ENCODE measurements around the gene CDCA7L.
A peak's percentile ranks its signal among the peaks of the same experiment; 100 is the strongest.
"Not testable (repeated sequence)": the region's sequence is repeated elsewhere in the genome, so short reads cannot be mapped to it uniquely, and the experiment has no call there.

The CDCA7L gene

DNA sequence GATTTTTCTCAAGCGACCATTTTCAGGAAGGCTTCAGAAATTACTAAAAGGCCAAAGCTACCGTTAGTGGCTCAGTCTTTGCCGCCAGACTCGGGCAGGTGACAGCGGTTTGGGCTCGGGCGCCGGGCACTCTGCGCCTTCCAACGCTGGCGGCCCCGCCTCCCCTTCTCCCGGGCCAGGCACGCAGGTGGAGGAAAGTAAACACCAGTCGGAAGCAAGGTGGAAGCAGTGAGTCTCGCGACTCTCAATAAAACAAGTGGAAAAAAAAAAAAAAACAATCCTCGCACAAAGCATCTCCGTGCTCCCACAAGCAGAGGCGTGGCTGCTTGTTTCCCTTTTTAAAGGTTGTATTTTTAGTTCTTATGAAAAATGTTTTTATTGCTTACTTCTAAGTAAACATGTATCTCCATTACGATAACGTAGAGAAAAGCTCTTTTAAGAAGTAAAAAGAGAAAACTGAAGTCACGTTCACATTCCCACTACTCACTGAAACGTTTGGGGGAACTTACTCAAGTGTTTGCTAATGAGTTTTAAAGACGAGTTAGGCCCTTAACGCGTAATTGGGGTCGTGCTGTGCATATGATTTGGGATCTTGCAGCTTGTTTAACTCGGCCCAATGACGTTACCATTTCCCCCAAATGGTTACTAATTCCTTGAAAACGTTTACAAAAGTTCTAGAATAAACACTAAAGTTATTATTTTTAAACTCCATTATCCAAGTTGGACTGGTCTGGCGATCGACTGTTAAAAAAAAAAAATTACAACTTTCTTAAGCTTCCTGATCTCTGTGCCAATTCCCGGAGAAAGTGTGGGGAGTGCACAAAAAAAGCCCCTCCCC lies 864 bp downstream of the CDCA7L start:
- DNase-seq (ENCODE audit: low read depth in 2 of 2), result peak in 1 of 2 donors; percentile 5

DNA sequence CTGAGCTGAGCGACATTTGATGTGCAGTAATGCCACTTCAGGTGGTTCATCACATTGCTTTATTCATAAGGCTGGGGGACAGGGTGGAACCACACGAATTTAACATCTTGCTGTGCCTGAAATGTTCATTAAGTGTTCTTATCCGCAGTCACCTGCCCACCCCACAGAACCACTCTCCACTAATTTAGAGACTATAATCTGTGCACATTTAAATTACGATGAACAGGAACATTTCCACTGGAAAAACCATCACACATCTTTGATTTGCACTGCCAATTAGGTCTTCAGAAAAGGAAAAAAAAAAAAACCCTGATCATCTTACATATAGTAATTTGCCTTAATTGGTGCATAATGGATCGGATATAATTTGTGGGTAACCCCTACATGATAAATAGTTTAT lies 2.3 kb downstream of the CDCA7L start:
- no peak for DNase-seq (ENCODE audit: low read depth in 2 of 2)

DNA sequence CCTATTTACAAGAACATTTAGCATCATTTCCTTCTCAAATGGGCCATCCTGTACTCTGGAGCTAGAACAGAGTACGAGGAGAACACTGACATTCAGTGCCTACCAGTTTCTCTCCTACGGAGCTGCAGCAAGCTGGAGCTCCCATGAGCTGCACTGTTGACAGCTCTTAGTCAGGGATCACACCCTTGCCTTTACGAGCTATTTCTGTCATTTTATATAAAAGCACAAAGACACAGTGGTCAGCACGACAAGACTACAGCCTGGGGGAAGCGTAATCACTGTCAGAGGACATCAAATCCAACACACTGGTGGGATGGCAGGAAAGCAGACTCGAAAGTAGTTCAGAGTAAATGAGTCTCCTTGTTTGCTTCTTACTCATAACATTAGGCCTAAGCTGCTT lies 2.7 kb downstream of the CDCA7L start:
- no peak for DNase-seq (ENCODE audit: low read depth in 2 of 2)

DNA sequence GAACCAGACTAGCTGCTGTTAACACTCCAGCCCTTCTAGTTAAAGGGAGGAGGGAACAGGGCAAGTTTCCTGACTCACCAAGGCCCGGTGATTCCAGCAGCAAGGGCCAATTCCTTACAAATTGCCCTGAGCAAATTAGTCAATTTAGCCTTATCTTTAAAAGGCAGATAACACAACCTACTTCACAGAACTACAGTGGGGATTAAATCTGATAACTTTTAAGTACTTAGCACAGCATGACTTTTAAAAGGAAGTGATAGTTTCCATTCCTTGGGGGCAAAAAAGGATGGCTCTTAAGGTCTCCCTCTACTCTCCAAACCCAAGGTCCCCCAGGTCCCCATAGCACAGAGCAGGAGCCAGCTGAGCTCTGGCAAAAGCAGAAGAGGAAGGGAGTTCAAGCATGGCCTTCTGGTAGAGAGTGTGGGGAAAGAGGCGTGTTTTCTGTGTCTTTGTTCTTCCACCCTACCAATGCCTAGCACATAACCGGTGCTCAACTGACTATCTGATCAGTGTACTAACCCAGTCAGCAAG lies 4.0 kb downstream of the CDCA7L start:
- DNase-seq (ENCODE audit: low read depth in 2 of 2), result no peak

DNA sequence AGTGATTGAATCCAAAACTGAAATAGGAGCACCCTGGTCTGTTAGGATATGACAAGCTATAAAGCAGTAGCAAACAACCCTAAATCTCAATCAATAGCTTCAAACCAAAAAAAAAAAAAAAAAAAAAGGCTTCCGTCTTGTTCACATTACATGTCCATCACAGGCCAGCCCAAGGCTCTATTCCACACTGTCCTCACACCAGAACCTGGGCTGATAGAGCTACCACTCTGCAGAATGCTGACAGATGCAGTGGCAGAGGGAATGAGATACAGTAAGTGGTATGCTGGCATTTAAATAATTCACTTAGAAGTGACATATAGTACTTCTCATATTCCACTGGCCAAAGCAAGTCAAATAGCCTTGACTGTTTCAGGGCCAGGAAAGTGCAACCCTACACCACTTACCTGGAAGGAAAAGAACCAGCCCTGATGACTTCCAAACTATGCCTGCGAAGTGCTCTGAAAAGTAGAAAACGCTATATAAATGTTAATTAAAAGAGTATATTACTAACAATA lies 5.8 kb downstream of the CDCA7L start:
- DNase-seq (ENCODE audit: low read depth in 2 of 2), result no peak

DNA sequence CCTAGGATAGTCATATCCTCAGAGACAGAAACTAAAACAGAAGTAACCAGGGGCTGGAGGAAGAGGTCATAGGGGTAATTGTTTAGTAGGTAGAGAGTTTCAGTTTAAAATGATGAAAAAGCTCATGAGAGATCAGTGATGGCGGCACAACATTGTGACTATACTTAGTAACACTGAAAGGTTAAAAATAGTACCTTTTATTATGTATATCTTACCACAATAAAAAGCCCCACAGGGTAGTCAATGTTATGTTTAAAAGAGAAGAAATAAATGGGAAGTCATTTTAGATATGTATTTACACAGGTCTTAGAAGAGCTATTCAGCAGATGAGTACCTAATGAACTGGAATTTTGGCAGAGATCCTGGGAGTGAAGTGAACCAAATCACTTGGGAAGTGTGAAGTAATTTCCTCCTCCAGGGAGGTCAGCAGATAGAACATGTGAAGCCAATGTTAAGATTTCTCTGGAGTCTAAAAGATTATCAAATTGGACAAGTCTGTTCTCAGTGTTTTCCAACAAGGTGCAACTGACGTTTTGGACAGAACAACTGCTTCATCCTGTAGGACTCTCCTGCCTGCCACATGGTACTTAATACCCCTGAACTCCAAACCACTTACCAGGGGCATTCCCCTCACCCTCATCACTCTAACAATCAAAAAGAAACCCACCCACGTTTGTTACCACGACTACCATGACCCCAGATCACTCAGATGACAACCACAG lies 6.4 kb downstream of the CDCA7L start:
- DNase-seq (ENCODE audit: low read depth in 2 of 2), result no peak

DNA sequence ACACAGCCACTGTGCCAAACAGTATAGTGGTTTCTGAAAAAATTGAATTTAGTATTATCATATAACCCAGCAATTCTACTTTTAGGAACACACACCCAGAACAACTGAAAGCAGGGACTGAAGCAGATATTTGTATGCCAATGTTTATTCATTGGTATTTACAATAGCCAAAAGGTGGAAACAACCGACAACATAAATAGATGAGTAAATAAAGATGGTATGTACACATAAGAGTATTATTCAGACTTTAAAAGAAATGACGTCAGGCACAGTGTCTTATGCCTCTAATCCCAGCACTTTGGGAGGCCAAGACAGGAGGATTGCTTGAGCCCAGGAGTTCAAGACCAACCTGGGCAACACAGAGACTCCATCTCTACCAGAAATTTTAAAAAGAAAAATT lies 7.2 kb downstream of the CDCA7L start:
- DNase-seq (ENCODE audit: low read depth in 2 of 2), result no peak

DNA sequence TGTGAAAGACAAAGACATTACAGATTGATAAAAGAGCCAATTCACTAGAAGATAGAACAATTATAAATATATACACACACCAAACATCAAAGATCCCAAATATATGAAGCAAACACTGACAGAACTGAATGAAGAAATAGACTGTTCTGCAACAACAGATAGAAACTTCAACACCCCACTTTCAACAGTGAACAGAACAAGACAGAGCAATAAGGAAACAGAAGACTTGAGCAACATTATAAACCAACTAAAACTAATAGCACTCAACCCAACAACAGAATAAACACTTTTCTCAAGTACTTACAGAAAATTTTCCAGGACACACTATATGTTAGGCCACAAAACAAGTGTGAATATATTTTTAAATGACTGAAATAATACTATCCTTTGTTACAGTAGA lies 10.9 kb downstream of the CDCA7L start:
- DNase-seq (ENCODE audit: low read depth in 2 of 2), result no peak

DNA sequence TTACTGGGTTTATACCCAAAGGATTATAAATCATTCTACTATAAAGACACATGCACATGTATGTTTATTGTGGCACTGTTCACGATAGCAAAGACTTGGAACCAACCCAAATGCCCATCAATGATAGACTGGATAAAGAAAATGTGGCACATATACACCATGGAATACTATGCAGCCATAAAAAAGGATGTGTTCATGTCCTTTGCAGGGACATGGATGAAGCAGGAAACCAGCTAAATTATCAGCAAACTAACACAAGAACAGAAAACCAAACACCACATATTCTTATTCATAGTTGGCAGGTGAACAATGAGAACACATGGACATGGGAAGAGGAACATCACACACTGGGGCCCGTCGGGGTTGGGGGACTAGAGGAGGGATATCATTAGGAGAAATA lies 12.4 kb downstream of the CDCA7L start:
- DNase-seq (ENCODE audit: low read depth in 2 of 2), result not testable (repeated sequence)

DNA sequence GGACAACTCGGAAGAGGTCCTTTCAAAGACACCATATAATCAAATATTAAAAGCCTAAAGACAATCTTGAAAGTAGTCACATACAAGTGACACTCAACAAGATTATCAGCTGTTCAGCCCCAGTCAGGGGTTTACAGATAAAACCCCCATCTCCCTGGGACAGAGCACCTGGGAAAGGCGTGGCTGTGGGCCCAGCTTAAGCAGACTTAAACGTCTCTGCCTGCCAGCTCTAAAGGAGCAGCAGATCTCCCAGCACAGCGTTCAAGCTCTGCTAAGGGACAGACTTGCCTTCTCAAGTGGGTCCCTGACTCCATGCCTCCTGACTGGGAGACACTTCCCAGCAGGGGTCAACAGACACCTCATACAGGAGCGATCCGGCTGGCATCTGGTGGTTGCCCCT lies 18.0 kb downstream of the CDCA7L start:
- no peak for DNase-seq (ENCODE audit: low read depth in 2 of 2)

DNA sequence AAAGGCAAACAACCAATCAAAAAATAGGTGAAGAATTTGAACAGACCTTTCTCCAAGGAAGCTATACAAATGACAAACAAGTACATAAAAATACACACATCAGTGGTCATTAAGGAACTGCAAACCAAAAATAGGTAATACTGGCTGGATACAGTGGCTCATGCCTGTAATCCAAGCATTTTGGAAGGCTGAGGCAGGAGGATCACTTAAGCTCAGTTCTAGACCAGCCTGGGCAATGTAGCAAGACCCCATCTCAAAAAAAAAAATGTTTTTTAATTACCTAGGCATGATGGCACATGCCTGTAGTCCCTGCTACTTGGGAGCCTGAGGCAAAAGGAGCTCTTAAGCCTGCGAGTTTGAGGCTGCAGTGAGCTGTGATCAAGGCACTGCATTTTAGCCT lies 19.3 kb downstream of the CDCA7L start:
- no peak for DNase-seq (ENCODE audit: low read depth in 2 of 2)

DNA sequence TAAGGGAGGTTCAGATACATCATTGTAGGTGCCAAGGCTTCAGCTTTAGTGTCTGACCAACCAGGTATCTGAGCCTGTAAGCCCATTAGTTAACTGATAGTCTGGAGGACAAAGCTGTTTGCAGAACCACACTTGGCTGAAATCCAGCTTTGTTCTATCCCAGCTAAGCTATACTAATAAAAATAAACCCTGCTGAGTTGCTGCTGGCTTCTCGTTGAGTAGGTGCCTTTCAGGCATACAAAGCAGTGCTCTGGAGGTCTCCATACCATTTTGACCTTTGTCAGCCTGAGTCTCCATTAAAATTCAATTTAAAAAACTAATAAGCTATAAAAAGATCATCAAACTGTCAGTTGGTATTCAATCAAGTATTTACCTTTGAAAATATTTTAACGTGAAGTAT lies 22.0 kb downstream of the CDCA7L start:
- DNase-seq (ENCODE audit: low read depth in 2 of 2), result no peak

DNA sequence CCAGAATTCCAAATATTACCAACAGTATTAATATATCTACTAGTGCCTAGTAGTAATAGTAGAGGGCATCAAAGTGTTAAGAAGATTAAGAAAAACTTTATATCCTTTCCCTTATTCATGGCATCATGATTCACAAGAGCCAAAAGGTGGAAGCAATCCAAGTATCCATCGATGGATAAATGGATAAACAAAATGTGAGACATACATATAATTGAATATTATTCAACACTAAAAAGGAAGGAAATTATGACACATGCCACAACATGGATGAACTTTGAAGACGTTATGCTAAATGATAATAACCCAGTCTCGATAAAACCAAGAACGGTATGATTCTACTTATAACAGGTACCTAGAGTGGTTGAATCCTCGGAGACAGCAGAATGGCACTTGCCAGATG lies 23.1 kb downstream of the CDCA7L start:
- DNase-seq (ENCODE audit: low read depth in 2 of 2), result no peak

DNA sequence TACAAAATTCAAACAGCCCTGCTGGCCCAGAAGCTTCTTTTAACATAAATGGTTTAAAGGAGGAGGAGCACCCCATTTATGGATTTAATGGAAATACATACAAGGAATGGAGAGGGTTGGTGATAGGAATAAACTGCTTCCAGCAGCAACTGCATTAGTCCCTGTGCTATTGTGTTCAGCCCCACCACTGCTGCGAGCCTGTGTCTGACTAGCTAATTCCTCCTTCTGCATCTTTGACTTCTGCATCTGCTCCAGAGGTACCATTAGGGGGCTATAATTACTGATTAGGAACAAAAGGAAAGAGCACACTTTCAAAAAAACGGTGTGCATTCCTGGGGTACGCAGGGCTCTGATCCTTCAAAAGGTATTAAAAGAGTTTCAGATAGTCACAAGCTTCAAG lies 24.8 kb downstream of the CDCA7L start:
- DNase-seq (ENCODE audit: low read depth in 2 of 2), result no peak

DNA sequence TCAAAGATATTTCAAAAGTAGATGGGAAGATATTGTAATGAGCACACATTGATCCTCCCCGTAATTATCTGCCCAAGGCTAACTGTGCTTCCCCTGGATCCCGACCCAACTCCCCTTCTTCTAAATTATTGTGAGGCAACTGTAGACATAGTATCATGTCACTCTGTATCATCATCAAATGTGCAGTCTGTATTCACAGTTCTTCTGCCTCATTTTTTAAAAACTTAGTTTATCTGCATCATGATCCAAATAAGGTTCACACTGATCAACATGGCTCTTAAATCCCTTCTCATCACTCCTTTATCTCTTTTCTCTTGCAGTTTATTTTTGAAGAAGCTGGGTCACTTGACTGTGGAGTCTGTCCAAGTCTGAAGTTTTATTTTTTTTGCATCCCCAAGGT lies 27.5 kb downstream of the CDCA7L start:
- DNase-seq (ENCODE audit: low read depth in 2 of 2), result no peak

DNA sequence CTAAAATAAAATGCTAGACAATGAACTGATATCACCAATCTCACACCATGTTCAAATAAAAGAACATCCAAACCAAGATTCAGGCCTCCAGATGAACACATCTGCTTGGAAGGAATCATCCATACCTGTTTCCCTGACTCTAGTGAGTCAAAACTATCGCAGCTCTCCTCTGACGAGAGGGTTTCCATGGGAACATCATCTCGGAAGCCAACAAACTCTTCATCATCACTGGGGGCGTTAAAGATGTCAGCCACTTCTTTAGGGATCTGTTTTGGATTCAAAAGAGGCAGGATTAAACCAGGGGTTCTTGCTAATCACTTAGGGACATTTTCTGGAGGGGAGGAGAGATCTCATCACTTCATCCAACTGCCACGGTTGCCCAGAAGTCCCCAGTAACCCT lies 29.1 kb downstream of the CDCA7L start:
- DNase-seq (ENCODE audit: low read depth in 2 of 2), result no peak

DNA sequence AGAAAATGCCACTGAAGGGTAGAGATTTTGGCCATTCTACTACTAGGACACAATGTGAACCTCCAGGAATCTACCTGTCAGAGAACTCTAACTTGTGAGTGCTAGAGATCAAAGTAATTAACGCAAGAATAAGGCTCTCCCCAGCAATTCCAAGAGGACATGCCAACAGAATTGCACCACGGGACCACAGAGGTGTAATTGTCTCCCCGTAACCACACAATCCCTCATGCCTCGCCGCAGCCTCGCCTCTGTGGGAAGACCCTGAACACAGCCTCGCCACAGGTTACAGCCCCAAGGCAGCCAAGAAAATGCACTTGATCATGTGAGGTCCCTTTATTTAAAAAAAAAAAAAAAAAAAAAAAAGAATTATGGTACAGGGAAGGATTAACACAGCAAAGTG lies 29.5 kb downstream of the CDCA7L start:
- DNase-seq (ENCODE audit: low read depth in 2 of 2), result no peak

DNA sequence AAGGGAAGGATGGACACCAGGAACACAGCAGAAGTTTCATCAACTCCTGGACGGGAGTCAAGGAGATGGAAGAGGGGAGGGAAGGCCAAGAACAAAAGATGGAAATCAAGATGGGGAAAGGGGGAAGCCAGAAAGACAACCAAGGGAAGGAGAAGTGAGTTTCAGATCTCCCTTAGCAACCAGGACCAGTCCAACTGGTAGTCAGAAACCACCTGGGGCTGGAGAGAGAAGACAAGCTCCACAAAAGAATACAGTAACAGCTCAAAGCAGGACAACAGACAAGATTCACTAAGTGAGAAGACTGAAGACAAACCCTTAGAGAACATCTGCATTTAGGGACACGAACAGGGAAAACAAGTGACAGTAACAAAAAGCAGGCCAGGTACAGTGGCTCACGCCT lies 30.6 kb downstream of the CDCA7L start:
- DNase-seq (ENCODE audit: low read depth in 2 of 2), result no peak

DNA sequence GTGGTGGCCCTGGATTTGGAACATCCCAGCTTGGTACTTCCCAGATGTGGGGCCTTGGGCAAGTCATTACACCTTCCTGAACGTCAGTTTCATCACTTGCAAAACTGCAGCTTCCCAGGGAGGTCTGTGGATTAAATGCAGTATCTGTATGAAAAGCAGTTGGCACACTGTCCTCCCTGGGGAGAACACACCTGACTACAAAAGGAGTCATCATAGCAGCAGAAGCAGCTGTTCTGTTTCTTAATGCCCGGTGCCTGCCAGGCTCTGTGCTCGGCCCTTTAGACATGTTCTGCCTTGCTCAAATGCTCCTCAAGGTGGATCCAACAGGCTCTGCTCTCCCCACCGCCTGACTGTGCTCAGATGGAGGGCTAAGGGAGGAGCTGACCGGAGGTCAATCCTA lies 31.0 kb downstream of the CDCA7L start:
- DNase-seq (ENCODE audit: low read depth in 2 of 2), result no peak

DNA sequence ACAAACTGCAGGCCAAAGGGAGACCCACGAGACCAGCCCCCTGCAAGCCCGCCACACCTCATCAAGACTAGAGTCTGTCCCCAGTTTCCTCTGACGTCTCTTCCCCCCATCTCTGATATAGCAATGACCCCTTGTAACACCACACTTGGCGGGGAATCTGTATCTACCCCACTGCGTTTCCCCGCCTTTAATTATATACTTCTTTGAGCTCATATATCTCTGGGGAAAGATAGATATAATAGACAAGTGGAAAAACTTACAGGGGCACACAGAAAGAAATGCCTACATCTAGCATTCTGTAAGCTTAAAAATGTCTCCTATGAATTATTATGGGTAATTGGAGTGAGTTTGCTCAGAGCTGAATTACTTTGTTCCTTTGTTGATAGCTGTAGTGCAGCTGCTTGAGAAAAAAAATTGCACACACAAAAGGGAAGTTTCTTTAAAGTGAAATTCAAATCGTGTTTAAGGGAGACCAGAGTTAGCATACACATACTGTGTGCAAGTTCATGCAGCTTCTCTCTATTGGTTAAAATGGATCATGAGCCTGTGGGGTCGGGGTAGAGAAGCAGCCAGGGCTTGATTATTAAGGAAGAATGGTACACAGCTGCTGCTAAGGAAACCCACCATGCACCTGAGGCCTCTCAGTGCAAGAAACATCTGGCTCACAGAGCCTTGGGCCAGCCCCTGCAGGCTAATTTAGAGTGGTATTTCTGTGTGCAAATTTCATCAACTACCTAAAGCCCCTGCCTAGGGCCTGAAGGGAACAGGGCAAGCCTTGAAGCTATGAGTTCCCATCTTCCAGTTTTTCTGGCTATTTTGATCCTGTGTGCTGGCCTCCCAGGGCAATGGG lies 32.5 kb downstream of the CDCA7L start:
- DNase-seq (ENCODE audit: low read depth in 2 of 2), result no peak

DNA sequence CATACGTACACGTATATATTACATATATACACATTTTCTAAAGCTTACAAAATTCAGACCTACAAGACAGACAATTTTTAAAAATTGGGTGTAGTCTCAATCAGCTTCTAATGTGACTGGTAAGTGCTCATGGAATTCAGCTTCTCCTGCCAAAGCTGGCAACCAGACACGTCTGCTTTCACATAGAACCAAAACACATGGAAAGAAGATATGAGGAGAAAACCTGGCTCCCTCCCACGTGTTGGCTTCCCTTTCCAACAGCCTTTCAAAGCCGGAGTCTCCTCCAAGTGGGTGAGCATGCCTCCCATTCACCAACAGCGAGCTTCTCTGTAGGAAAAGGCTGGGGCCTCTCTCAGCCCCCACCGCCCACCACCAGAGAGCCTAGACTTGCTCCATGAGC lies 33.4 kb downstream of the CDCA7L start:
- no peak for DNase-seq (ENCODE audit: low read depth in 2 of 2)

DNA sequence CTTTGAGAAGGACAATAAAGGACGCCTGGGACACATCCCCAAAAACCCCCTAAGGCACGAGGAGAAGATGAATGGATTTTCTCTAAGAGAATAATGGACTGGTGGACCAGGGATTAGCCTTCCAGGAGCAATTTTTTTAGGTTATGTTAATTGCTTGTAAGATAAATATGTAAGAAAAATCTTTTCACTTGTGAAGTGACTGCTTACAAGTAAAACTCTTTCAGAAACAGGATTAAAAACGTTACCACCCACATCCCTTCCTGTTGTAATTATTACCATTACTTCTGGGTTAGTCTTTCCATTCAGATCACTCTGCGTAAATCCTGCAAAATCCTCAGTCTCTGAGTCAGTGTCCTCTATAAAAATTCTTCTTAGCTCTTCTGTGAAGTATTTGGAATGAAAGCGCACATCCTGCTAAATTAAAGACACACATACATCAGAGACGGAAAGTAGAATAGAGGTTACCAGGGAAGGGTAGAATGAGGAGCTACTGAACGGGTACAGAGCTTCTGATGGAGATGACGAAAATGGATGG lies 34.3 kb downstream of the CDCA7L start:
- DNase-seq (ENCODE audit: low read depth in 2 of 2), result no peak

Measured in stimulated activated CD8-positive, alpha-beta memory T cell treated with anti-CD3 and anti-CD28 coated beads, Interleukin-7, amount 100 ng/mL, for 1 hour (primary cell).